AG09319 (cell line): ENCODE data around the gene SLC28A3.
"Not testable (repeated sequence)": the region's sequence is repeated elsewhere in the genome, so short reads cannot be mapped to it uniquely, and the experiment has no call there.

Experiments used
- DNase-seq: peaks from one replicate; pipeline ENCODE4 v3.0.0-alpha.2; 2010; ENCODE audit warnings: low read depth; ENCODE audit errors: extremely low read depth
- TF ChIP-seq, protein P1 (sequence below): IDR thresholded peaks from 2 replicates; pipeline ENCODE4 v1.5.1; 2011; ENCODE audit warnings: low read depth, mild to moderate bottlenecking, inconsistent platforms, low read length, moderate library complexity

The SLC28A3 gene

DNA sequence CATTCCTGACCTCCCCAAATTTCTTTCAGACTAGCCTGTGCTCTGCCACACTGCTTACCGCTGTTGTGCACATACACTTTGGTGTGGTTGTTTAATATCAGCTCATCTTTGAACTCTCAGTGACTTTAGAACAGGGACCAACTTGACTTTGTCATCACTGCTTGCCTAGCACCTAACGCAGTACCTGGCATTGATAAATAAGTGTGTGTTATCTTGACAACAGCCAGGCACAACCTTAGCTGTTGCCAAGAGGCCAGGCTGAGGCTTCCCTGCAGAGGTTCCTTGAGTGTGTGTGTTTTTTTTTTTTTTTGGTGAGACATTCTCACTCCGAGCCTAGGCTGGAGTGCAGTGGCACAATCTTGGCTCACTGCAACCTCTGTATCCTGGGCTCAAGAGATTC is 41.0 kb upstream of the SLC28A3 start:
- DNase-seq: no peak
- TF ChIP-seq, protein P1, sequence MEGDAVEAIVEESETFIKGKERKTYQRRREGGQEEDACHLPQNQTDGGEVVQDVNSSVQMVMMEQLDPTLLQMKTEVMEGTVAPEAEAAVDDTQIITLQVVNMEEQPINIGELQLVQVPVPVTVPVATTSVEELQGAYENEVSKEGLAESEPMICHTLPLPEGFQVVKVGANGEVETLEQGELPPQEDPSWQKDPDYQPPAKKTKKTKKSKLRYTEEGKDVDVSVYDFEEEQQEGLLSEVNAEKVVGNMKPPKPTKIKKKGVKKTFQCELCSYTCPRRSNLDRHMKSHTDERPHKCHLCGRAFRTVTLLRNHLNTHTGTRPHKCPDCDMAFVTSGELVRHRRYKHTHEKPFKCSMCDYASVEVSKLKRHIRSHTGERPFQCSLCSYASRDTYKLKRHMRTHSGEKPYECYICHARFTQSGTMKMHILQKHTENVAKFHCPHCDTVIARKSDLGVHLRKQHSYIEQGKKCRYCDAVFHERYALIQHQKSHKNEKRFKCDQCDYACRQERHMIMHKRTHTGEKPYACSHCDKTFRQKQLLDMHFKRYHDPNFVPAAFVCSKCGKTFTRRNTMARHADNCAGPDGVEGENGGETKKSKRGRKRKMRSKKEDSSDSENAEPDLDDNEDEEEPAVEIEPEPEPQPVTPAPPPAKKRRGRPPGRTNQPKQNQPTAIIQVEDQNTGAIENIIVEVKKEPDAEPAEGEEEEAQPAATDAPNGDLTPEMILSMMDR: no peak

DNA sequence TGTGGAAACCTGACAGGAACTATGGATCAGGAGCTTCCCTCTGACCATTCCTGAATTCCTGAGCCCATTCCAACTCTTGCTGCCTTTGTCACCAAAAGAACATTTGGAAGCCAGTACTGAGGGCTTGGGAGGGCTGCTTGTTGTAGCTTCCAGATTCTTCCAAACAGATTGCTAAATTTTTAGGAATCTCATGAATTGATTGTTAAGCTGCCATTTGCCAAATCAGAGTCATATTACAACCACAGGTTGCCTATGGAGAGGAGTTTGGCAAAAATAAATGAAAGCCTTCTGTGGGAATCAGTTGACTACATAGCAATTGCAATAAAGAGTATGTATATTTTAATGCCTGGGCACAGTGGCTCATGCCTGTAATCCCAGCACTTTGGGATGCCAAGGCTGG is 39.2 kb upstream of the SLC28A3 start:
- DNase-seq: peak; percentile 38
- TF ChIP-seq, protein P1: no peak

DNA sequence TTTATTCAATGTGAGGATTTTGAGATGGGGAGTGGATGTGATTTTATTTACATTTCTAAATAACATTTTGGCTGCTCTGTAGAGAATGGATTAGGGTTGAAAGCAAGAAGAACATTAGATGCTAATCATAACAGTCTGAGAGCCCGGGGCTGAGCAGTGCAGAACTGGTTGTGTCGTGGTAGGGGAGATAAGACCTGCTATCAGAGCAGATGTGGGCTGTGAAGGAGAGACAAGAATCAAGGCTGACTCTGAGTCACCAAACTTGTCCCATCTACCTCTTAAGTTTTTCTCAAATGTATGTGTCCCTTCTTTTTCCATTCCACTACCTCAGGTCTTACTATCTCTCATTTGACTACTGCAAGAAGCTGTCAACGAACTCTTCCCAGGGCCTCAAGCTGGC is 35.4 kb upstream of the SLC28A3 start:
- TF ChIP-seq, protein P1: no peak

DNA sequence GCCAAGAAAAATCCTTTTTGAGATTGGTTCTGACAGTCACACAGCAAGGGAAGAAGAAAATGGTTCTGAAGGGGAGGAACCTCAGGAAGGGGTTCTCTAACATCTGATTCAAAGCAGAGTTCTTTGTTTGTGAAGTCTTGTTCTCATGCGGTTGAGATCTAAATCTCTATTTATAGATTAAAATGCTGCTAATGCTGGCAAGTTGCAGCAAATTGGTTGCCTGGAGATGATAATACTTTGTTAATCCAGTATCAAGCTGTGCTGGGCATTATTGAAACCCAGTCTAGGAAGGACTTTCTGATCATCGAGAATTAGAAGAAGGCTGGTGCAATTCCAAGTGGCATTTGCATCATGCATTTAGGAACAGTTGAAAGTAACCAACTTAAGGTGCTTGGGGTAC is 34.0 kb upstream of the SLC28A3 start:
- TF ChIP-seq, protein P1: no peak
- no peak for DNase-seq

More for the DNA sequence above, 35.4 kb upstream of the SLC28A3 start:
- DNase-seq: no peak

DNA sequence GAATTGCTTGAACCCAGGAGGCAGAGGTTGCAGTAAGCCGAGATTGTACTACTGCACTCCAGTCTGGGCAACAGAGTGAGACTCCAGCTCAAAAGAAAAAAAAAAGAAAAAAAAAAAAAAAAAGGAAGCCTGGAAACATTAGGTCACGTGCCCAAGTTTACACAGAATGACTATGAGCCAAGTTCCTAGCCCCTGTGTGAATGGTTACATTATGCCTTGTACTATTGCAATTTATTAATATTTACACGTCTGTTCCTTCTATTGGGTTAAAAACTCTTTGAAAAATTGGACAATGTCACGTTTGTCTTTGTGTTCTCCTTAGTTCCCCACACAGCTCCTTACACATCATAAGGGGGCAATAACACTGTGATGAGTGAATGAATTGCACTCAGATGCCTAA is 33.5 kb upstream of the SLC28A3 start:
- TF ChIP-seq, protein P1: no peak
- no peak for DNase-seq

DNA sequence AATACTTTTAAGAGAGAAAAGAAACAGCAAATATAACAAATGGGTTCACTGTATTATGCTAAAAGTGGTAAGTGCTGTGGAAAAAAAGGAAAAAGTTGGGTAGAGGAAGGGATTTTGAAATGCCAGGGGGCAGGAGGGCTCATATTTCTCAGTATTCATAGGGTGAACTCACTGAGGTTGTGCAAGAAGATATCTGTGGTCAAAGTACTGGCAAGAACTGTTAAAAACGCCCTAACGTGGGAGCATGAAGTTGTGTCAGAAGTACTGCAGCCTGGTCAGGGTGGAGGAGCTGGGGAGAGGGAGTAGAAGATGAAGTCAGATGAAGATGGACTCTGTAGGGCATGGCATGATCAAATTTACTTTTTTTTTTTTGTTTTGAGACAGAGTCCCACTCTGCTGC is 31.2 kb upstream of the SLC28A3 start:
- TF ChIP-seq, protein P1: no peak
- DNase-seq: peak; percentile 93

DNA sequence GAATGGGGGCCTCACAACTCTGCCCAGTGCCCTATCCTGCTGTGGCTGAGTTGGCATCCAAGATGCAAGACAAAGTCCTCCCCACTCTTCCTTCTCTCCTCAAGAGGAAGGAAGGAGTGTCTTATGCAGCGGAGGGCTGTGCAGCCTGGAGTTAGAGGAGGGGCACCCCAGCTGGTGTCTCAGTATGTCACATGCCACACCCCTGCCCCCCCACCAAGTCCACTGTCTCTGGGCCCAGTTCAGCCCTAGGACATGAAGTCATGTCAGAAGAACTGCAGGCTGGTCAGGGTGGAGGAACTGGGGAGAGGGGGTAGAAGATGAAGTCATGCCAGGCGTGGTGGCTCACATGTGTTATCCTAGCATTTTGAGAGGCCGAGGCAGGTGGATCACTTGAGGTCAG is 28.0 kb upstream of the SLC28A3 start:
- DNase-seq: no peak
- TF ChIP-seq, protein P1: no peak

DNA sequence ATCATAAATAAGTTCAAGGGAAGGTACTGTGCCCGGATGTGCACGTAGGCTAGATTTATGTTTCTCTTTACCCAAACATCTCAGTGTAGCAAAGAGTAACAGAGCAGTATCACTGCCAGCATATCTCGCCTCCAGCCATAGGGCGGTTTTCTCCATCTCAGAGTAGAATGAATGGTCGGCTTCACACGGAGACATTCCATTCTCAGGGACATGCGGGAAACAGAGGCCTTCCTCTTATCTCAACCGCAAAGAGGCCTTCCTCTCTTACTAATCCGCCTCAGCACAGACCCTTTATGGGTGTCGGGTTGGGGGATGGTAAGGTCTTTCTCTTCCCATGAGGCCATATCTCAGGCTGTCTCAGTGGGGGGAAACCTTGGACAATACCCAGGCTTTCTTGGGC is 27.2 kb upstream of the SLC28A3 start:
- DNase-seq: not testable (repeated sequence)
